ENCODE data around the gene EML1.
A peak's percentile ranks its signal among the peaks of the same experiment; 100 is the strongest.

Gene EML1

DNA sequence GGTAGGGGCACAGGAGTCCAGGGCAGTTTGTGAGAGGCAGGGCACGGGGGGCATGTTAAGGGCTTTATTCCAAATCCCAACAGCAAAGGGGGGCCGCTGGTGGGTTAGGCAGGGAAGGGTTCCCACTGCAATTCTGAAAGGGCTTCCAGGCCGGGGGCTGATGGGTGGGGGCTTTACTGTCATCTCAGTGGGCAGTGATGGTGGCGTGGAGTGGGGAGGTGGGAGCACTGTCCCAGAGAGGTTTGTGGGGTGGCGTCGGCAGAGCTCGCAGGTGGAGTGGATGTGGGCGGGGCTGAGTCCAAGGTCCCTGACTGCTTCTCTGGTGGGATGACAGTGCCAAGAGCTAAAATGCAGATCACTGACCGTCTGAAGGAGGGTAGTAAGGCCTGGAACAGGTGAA is 150.4 kb downstream of the EML1 start:
- DNase-seq: no peak

- no peak for DNase-seq
Observed at GRCh38 chr14:99944241-99944651, 151.0 kb downstream of the EML1 start.

DNA sequence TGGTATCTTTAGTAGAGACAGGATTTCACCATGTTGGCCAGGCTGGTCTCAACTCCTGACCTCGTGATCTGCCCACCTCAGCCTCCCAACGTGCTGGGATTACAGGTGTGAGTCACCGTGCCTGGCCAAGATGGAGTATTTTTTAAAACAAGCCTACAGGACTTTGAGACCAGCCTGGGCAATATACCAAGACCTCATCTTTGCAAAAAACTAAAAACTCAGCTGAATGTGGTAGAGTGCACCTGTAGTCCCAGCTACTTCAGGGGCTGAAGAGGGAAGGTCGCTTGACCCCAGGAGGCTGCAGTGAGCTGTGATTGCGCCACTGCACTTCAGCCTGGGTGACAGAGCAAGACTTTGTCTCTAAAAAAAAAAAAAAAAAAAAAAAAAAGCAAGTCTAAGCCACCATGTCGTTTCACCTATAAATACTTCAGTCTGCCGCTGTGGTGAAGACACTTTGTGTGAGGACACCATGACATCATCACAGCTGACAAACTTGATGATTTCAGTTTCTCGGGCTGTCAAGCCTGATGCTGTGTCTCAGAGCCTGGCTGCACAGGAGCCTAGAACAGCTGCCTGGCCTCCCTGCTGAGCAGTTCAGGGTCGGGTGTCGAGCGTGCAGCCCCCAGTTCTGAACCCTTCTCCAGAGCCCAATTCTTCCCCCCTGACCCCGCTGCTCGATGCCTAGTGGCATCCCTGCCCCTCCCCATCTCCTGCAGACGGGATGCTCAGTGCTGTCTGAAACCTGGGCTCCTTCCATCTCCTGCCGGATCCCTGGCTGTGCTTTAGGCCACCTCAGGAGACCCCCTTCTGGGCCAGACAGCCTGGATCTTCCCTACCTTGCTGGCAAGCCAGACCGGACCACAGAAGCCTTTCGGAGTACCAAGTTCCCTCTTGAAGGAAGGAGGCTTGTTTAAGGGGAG is 152.8 kb downstream of the EML1 start:
- DNase-seq: peak; percentile 50

GRCh38 chr14:99946652-99947489 is 153.7 kb downstream of the EML1 start:
- peak; percentile 68 for DNase-seq

DNA sequence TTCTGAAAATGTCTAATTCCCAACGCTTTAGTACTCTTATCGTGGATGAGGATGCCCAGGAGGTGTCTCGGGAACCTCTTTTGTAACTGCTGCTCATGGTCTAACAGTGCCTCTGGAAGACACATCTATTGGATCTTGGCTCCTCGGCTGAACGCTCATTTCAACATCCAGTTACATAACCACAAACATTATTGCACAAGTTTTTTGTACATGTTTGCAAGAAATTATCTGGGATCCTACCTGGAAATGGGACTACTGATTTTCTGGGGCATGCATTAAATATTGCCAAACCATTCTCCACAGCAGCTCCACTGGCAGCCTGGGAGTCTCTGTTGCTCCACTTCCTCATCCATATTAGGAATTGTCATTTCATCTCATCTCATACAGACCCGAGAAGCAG is 154.5 kb downstream of the EML1 start:
- no peak for DNase-seq

DNA sequence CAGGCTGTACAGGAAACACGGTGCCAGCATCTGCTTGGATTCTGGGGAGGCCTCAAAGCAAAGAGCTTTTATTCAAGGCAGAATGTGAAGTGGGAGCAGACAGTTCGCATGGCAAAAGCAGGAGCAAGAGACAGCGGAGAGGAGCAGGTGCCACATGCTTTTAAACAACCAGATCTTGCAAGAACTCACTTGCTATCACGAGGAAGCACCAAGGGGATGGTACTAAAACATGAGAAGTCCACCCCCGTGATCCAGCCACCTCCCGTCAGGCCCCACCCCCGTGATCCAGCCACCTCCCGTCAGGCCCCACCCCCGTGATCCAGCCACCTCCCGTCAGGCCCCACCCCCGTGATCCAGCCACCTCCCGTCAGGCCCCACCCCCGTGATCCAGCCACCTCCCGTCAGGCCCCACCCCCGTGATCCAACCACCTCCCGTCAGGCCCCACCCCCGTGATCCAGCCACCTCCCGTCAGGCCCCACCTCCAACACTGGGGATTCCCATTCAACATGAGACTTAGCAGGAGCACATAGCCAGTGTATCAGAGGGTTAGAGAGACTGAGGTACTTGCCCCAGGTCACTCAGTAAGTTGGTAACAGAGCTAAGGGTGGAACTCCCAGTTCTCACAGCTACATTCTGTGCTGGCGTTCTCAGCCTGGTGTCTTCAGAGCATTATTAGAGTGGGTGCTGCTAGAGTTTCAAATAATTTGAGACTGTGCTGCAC is 156.0 kb downstream of the EML1 start:
- peak; percentile 35 for DNase-seq

DNA sequence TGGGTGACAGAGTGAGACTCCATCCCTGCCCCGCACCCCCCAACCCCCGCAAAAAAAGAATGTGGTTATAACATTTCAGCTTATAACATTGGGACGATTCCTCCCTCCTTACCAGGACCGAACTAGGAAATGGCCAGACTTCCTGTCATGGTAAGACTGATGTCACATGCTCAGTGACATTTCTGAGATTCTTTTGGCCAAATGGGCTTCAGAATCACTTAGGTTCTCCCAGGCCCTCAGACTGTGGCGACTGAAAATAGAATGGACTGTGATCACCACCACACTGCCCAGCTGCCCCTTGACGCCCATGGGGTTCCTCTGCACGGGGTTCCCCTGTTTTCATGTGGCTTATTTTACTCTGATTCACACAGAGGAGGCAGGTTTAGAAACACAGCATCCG is 157.0 kb downstream of the EML1 start:
- DNase-seq: no peak

GRCh38 chr14:99951085-99951484 is 157.9 kb downstream of the EML1 start:
- DNase-seq: no peak

GRCh38 chr14:99952039-99952438 is 158.8 kb downstream of the EML1 start:
- DNase-seq: no peak

GRCh38 chr14:99952453-99952852 is 159.2 kb downstream of the EML1 start:
- DNase-seq: no peak

- DNase-seq: no peak
Observed at GRCh38 chr14:99955826-99956455, 162.7 kb downstream of the EML1 start.

DNA sequence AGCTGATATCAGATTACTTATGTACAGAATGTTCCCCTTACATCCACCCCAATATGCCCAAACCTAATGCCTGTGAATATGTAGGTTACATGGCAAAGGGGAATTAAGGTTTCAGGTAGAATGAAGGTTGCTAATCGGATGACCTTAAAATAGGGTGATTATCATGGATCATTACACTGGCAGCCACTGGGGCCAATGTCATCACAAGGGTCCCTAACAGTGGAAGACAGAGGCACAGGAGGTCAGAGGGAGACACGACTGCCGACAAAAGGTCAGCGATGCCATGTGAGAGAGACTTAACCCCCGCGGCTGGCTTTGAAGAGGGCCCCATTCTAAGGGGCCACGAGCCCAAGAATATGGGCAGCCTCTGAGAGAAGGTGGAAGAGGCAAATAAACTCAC is 165.2 kb downstream of the EML1 start:
- DNase-seq: no peak

- no peak for DNase-seq
Observed at GRCh38 chr14:99961826-99962518, 168.8 kb downstream of the EML1 start.

DNA sequence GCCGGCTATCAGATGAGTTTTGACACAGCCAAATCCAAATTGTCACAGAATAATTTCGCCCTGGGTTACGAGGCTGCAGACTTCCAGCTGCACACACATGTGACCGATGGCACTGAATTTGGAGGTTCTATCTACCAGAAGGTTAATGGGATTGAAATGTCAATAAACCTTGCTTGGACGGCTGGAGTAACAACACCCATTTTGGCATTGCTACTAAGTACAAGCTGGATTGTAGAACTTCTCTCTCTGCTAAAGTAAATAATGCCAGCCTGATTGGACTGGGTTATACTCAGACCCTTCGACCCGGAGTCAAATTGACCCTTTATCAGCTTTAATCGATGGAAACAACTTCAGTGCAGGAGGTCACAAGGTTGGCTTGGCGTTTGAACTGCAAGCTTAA is 171.8 kb downstream of the EML1 start:
- no peak for DNase-seq

DNA sequence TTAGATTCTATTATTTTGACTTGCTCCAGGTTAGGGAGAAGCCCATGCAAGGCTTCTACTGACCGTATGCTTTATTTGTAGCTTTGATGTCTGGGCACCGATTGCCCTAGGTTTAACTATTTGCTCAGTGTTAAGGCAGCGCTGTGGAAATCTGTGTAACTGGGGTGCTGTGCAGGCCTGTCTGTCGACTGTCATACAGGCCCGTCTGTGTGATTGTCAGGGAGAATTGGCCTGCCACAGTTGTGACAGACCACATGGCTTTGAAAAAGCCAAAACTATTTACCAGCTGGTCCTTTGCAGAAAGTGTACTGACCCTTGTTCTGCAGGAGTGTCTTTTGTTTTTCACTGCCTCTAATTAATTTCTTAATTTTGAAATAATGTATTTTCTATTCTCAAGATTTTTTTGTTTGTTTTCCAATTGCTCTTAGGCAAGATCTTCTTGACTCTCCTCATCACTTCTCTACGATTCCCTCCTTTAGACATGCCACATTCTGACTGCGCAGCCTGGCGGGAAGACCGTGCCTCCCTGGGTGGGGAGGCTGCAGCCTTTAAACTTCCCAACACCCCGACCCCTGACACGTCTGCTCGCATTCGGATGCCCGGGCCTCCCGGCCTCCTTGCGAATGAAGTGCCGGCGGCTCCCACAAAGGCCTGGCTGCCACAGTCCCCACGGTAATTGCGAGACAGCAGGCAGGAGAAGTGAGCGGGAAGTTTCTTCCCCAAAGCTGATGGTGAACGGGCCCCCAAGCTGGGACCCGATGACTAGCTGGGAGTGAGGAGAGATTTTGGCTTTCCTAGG is 173.0 kb downstream of the EML1 start:
- DNase-seq: no peak

- no peak for DNase-seq
Observed at GRCh38 chr14:99966912-99967311, 173.7 kb downstream of the EML1 start.

DNA sequence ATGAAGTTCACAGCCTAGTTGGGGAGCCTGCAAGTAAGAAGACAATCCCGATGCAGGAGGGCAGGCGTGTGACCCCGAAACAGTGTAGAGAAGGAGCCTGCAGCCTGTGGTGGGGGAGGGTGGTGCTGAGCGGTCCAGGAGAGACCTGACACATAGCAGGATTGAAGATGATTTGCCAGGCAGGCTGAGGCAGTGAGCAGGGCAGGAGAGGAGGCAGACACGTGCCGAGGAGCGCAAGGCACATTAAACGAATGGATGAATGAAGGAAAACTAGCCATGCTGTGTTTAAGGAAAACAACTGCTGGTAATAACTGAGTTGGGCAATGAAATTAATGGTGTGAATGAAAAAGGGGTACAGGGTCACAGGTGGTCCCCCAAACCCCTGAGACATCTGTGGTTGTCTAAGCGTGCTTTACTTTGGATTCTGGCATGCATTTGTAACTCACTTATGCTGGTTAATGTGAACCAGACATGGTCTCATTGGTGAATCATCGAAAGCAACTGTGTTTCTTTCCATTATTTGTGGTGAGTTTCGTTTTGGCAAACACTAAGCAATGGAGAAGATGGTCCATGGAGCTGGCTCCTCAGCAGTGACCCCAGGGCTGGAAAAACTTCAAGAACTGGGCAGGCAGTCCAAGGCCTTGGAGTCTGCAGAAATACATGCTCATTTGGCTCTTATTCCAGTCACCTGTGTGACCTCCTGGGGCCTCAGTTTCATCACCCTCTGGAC is 175.1 kb downstream of the EML1 start:
- peak; percentile 15 for DNase-seq

DNA sequence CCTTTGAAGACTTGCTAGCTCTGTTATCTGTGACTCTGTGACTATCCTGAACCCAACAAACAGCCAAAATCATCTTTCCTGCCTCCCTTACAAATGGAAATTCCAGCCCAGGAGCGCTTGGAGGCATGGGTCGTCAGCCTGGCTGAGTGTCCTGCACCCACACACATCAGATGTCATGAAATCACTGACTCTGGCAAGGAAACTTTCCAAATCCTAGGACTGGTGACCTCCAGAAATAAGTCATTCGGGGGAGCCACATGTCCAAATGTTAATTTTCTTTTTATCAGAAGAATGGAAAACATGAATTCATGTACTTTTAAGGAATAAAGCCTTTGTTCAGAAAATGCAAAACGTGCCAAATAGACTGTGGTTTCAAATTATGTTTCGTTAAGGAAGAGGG is 175.7 kb downstream of the EML1 start:
- no peak for DNase-seq

DNA sequence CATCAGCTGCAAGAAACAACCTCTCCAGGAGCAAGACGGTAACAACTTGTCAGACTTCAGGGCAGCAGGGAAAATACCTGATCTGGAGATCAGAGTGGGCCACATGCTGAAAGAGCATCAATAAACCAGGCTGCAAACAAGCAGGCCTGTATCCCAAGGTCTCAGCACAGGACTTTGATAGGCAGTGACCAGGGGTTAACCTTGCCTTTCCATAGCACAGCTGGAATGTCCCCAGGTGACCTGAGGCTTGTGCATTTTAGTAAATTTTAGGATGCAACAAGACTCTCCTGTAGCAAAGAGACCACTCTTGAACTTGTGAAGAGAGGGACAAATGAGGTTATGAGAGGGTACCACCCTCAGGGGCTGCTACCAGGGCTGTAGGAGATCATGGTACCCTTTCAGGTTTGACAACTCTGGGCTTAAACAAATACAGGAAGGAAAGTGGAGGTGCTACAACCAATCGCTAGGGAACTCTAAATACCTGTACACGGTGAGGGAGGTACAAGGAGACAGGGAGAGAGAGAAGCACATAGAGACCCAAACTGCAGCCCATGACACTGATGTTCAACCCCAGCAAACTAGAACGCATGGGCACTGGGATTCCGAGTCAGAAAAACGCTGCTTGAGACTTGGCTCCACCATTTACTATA is 176.6 kb downstream of the EML1 start:
- no peak for DNase-seq

Data from activated CD4-positive, alpha-beta T cell treated with anti-CD3 and anti-CD28 coated beads, Interleukin-2, Interleukin-6, amounts not matched to agents 100 ng/mL and 50 ng/mL, durations not matched to agents 16 hours and 8 hours (primary cell).